Stimulated activated CD8-positive, alpha-beta memory T cell treated with anti-CD3 and anti-CD28 coated beads, Interleukin-7, amount 100 ng/mL, for 4 hours (primary cell): Measurements from ENCODE around the gene SERINC1.
"Not testable (repeated sequence)": the region's sequence is repeated elsewhere in the genome, so short reads cannot be mapped to it uniquely, and the experiment has no call there.

ENCODE experiments used
- DNase-seq, 2 donors: peaks; one replicate each; pipeline ENCODE4 v3.0.0-alpha.2; 2020; ENCODE audit warnings: low read depth in 2 of 2

SERINC1 gene

GRCh38 chr6:122471107-122472021, at the start of gene SERINC1:
SERINC1 (minus strand) TSS chr6:122471807; CDS start chr6:122471737, 70 bp downstream.
- peak; percentile 86 to 89 for DNase-seq

GRCh38 chr6:122511193-122511924, 39.8 kb upstream of the SERINC1 start:
- DNase-seq = no peak

- not testable (repeated sequence) for DNase-seq
These were observed 33.6 kb upstream of the SERINC1 start for GRCh38 chr6:122505170-122505569.

GRCh38 chr6:122501475-122501874, 29.9 kb upstream of the SERINC1 start:
- no peak for DNase-seq

- DNase-seq = no peak
These were observed 24.0 kb upstream of the SERINC1 start for GRCh38 chr6:122495612-122496011.

- no peak for DNase-seq
These were observed 23.2 kb upstream of the SERINC1 start for GRCh38 chr6:122494665-122495272.

GRCh38 chr6:122491919-122492555, 20.4 kb upstream of the SERINC1 start:
- peak; percentile 20 to 56 for DNase-seq

- no peak for DNase-seq
These were observed 19.0 kb upstream of the SERINC1 start for GRCh38 chr6:122490607-122491006.

GRCh38 chr6:122484760-122485159, 13.2 kb upstream of the SERINC1 start:
- no peak for DNase-seq

GRCh38 chr6:122482750-122483080, 11.1 kb upstream of the SERINC1 start:
- DNase-seq = no peak

GRCh38 chr6:122476131-122476530, 4.5 kb upstream of the SERINC1 start:
- no peak for DNase-seq

- DNase-seq = no peak
These were observed 374 bp upstream of the SERINC1 start for GRCh38 chr6:122472022-122472340.

GRCh38 chr6:122461885-122462284, 9.7 kb downstream of the SERINC1 start:
- DNase-seq = no peak

GRCh38 chr6:122459865-122460416, 11.7 kb downstream of the SERINC1 start:
- DNase-seq = not testable (repeated sequence)

- DNase-seq = no peak
These were observed 12.4 kb downstream of the SERINC1 start for GRCh38 chr6:122459240-122459639.

- no peak for DNase-seq
These were observed 13.5 kb downstream of the SERINC1 start for GRCh38 chr6:122458087-122458486.

GRCh38 chr6:122455116-122455515, 16.5 kb downstream of the SERINC1 start:
- DNase-seq = not testable (repeated sequence)

- no peak for DNase-seq
These were observed 16.9 kb downstream of the SERINC1 start for GRCh38 chr6:122454673-122455072.

GRCh38 chr6:122452509-122452908, 19.1 kb downstream of the SERINC1 start:
- DNase-seq = no peak

GRCh38 chr6:122449069-122449468, 22.5 kb downstream of the SERINC1 start:
- DNase-seq = no peak

- no peak for DNase-seq
These were observed 26.3 kb downstream of the SERINC1 start for GRCh38 chr6:122445274-122445673.

GRCh38 chr6:122438975-122439374, 32.6 kb downstream of the SERINC1 start:
- no peak for DNase-seq
